CD4-positive, CD25-positive, alpha-beta regulatory T cell (primary cell): Measurements from ENCODE around the gene IGFBP7. TPM values are rescaled to one million over a fixed set of nuclear protein-coding genes. Genes with fewer than 3 reads are reported as not detected.

ENCODE experiments used
- ATAC-seq, 2 donors: fragments of 150-1000 bp; cut with Tn5 transposase; one replicate each; pipeline ENCODE4 v1.10.0; 2021; ENCODE audit warnings: low read depth in 2 of 2, moderate number of reproducible peaks in 2 of 2, moderate library complexity in 1 of 2
- DNase-seq, 3 donors: peaks; one replicate each; pipeline versions ENCODE4 v3.0.0 to v3.0.0-alpha.2; 2012 to 2022; ENCODE audit warnings: mixed read lengths in 1 of 3
- H3K27ac ChIP-seq: one replicate; pipeline ENCODE4 v1.7.0; 2013; ENCODE audit warnings: mild to moderate bottlenecking, low read length; ENCODE audit not compliant: insufficient read depth, poor library complexity, severe bottlenecking
- H3K27me3 ChIP-seq: one replicate; pipeline ENCODE4 v1.7.0; 2013; ENCODE audit warnings: low read length; ENCODE audit not compliant: control insufficient read depth, insufficient read depth
- H3K36me3 ChIP-seq: one replicate; pipeline ENCODE4 v1.7.0; 2013; ENCODE audit warnings: mild to moderate bottlenecking, low read length, moderate library complexity; ENCODE audit not compliant: control insufficient read depth, insufficient read depth
- H3K4me1 ChIP-seq: 2 replicates; pipeline ENCODE4 v1.7.0; 2013; ENCODE audit warnings: mild to moderate bottlenecking, low read length; ENCODE audit not compliant: insufficient read depth, control insufficient read depth, poor library complexity, severe bottlenecking
- H3K4me3 ChIP-seq: one replicate; pipeline ENCODE4 v1.7.0; 2013; ENCODE audit warnings: low read depth, mild to moderate bottlenecking, low read length, moderate library complexity
- H3K9me3 ChIP-seq, 2 experiments: 1 replicate in 1 of 2; 2 replicates in 1 of 2; pipeline ENCODE4 v1.7.0; 2013; ENCODE audit warnings: low read length in 2 of 2, mild to moderate bottlenecking in 1 of 2, moderate library complexity in 1 of 2; ENCODE audit not compliant: control insufficient read depth in 2 of 2
- H3K27ac Mint-ChIP-seq, 3 donors: one replicate each; pipeline ENCODE4 v1.8.0; 2020 to 2022; ENCODE audit warnings: mild to moderate bottlenecking in 3 of 3, mixed read lengths in 3 of 3, moderate library complexity in 2 of 3
- H3K27me3 Mint-ChIP-seq: one replicate; pipeline ENCODE4 v1.8.0; 2022; ENCODE audit warnings: mild to moderate bottlenecking, mixed read lengths
- H3K36me3 Mint-ChIP-seq: one replicate; pipeline ENCODE4 v1.8.0; 2020; ENCODE audit warnings: mixed read lengths
- H3K4me1 Mint-ChIP-seq, 4 donors: one replicate each; pipeline ENCODE4 v1.8.0; 2020 to 2022; ENCODE audit warnings: mixed read lengths in 4 of 4, mild to moderate bottlenecking in 1 of 4
- H3K4me3 Mint-ChIP-seq, 4 donors: one replicate each; pipeline ENCODE4 v1.8.0; 2020 to 2022; ENCODE audit warnings: mild to moderate bottlenecking in 4 of 4, mixed read lengths in 4 of 4, moderate library complexity in 3 of 4
- H3K9me3 Mint-ChIP-seq, 7 donors: one replicate each; pipeline ENCODE4 v1.8.0; 2020 to 2022; ENCODE audit warnings: mixed read lengths in 7 of 7, mild to moderate bottlenecking in 3 of 7, moderate library complexity in 2 of 7
- polyA plus RNA-seq, 4 donors: library from polyadenylated mRNA; unstranded; fragments of 300-500 nt; fragmentation: Illumina TruSeq; gene quantifications; one replicate each; pipeline ENCODE4 v1.2.3, GENCODE V29; 2021
- total RNA-seq: library from RNA; stranded (reverse); gene quantifications from one replicate; pipeline ENCODE4 v1.2.3, GENCODE V29; 2022

The IGFBP7 gene
- total and polyA plus RNA-seq, 5 donors from 2014 or later: 0.15 to 0.91 (median 0.67) TPM; not detected in 2

GRCh38 chr4:57127361-57127760 is 17.2 kb upstream of the IGFBP7 start:
- Histone ChIP-seq H3K27me3 (peaks cover 2% of the 10 kb centered on the region), H3K27ac (no peak overlapping the region), H3K4me1 (no peaks in the 10 kb centered on the region), H3K9me3 (peaks cover 3 to 11% of the 10 kb centered on the region in 2 experiments), H3K4me3 (no peak overlapping the region), H3K36me3 (no peaks in the 10 kb centered on the region)
- peaks cover 0 to 9% (median 5%) of the 10 kb centered on the region in 7 donors for H3K9me3 Mint-ChIP-seq
- H3K36me3 Mint-ChIP-seq: no peaks in the 10 kb centered on the region
- DNase-seq (no peak), ATAC-seq (no peak)
- H3K27me3 Mint-ChIP-seq: peaks cover 5% of the 10 kb centered on the region
- H3K27ac Mint-ChIP-seq: no peak overlapping the region
- no peak overlapping the region for H3K4me3 Mint-ChIP-seq
- no peaks in the 10 kb centered on the region for H3K4me1 Mint-ChIP-seq

GRCh38 chr4:57125996-57126395 is 15.8 kb upstream of the IGFBP7 start:
- H3K4me1 ChIP-seq: no peaks in the 10 kb centered on the region
- H3K27me3 Mint-ChIP-seq: peaks cover 4% of the 10 kb centered on the region
- H3K27ac Mint-ChIP-seq: no peak overlapping the region
- H3K4me1 Mint-ChIP-seq: no peaks in the 10 kb centered on the region
- H3K36me3 Mint-ChIP-seq: no peaks in the 10 kb centered on the region
- no peak overlapping the region for H3K27ac ChIP-seq
- H3K27me3 ChIP-seq: no peaks in the 10 kb centered on the region
- no peaks in the 10 kb centered on the region for H3K36me3 ChIP-seq
- ATAC-seq (no peak), DNase-seq (no peak)
- H3K4me3 Mint-ChIP-seq: no peak overlapping the region
- H3K4me3 ChIP-seq: no peak overlapping the region
- peaks cover 3 to 11% of the 10 kb centered on the region in 2 experiments for H3K9me3 ChIP-seq
- H3K9me3 Mint-ChIP-seq: peaks cover 0 to 9% (median 2%) of the 10 kb centered on the region in 7 donors

GRCh38 chr4:57124145-57124544 is 14.0 kb upstream of the IGFBP7 start:
- Histone ChIP-seq H3K27me3 (no peaks in the 10 kb centered on the region), H3K4me1 (no peaks in the 10 kb centered on the region), H3K9me3 (peaks cover 3 to 11% of the 10 kb centered on the region in 2 experiments), H3K27ac (no peak overlapping the region), H3K4me3 (no peak overlapping the region), H3K36me3 (no peaks in the 10 kb centered on the region)
- Mint-ChIP-seq H3K27me3 (no peaks in the 10 kb centered on the region), H3K27ac (no peak overlapping the region), H3K36me3 (no peaks in the 10 kb centered on the region), H3K9me3 (peaks cover 0 to 9% (median 4%) of the 10 kb centered on the region in 7 donors), H3K4me3 (no peak overlapping the region), H3K4me1 (no peaks in the 10 kb centered on the region)
- ATAC-seq (no peak), DNase-seq (no peak)

GRCh38 chr4:57122959-57123358 is 12.8 kb upstream of the IGFBP7 start:
- H3K4me1 ChIP-seq: no peaks in the 10 kb centered on the region
- H3K36me3 ChIP-seq: no peaks in the 10 kb centered on the region
- no peak overlapping the region for H3K27ac Mint-ChIP-seq
- H3K27me3 ChIP-seq: no peaks in the 10 kb centered on the region
- H3K4me3 ChIP-seq: no peak overlapping the region
- DNase-seq: no peak
- H3K4me1 Mint-ChIP-seq: no peaks in the 10 kb centered on the region
- H3K4me3 Mint-ChIP-seq: no peak overlapping the region
- ATAC-seq: no peak
- H3K27ac ChIP-seq: no peak overlapping the region
- no peaks in the 10 kb centered on the region for H3K36me3 Mint-ChIP-seq
- no peaks in the 10 kb centered on the region for H3K27me3 Mint-ChIP-seq
- peaks cover 3 to 10% of the 10 kb centered on the region in 2 experiments for H3K9me3 ChIP-seq
- peaks cover 0 to 9% (median 4%) of the 10 kb centered on the region in 7 donors for H3K9me3 Mint-ChIP-seq

- Histone ChIP-seq H3K9me3 (no peaks in the 10 kb centered on the region), H3K36me3 (no peaks in the 10 kb centered on the region), H3K4me1 (no peaks in the 10 kb centered on the region), H3K4me3 (no peak overlapping the region), H3K27me3 (no peaks in the 10 kb centered on the region), H3K27ac (no peak overlapping the region)
- no peaks in the 10 kb centered on the region for H3K36me3 Mint-ChIP-seq
- no peaks in the 10 kb centered on the region for H3K4me1 Mint-ChIP-seq
- H3K27ac Mint-ChIP-seq: no peak overlapping the region
- DNase-seq (no peak), ATAC-seq (no peak)
- H3K4me3 Mint-ChIP-seq: no peak overlapping the region
- peaks cover 0 to 6% (median 0%) of the 10 kb centered on the region in 7 donors for H3K9me3 Mint-ChIP-seq
- H3K27me3 Mint-ChIP-seq: peaks cover 7% of the 10 kb centered on the region
Measured at GRCh38 chr4:57119054-57119651, 9.0 kb upstream of the IGFBP7 start.

GRCh38 chr4:57117491-57117890 is 7.3 kb upstream of the IGFBP7 start:
- Mint-ChIP-seq H3K27me3 (peaks cover 23% of the 10 kb centered on the region), H3K27ac (no peak overlapping the region), H3K4me1 (no peaks in the 10 kb centered on the region), H3K4me3 (no peak overlapping the region), H3K36me3 (no peaks in the 10 kb centered on the region), H3K9me3 (peaks cover 0 to 9% (median 0%) of the 10 kb centered on the region in 7 donors)
- ATAC-seq (no peak), DNase-seq (no peak)
- H3K27me3 ChIP-seq: no peaks in the 10 kb centered on the region
- no peaks in the 10 kb centered on the region for H3K36me3 ChIP-seq
- H3K27ac ChIP-seq: no peak overlapping the region
- H3K4me1 ChIP-seq: no peaks in the 10 kb centered on the region
- no peak overlapping the region for H3K4me3 ChIP-seq
- no peaks in the 10 kb centered on the region for H3K9me3 ChIP-seq

- H3K4me3 ChIP-seq: no peak overlapping the region
- no peak overlapping the region for H3K4me3 Mint-ChIP-seq
- peaks cover 0 to 3% (median 2%) of the 10 kb centered on the region in 4 donors for H3K4me1 Mint-ChIP-seq
- H3K9me3 ChIP-seq: no peaks in the 10 kb centered on the region
- DNase-seq (no peak), ATAC-seq (no peak)
- no peaks in the 10 kb centered on the region for H3K36me3 Mint-ChIP-seq
- H3K27ac ChIP-seq: no peak overlapping the region
- no peaks in the 10 kb centered on the region for H3K36me3 ChIP-seq
- peaks cover 34% of the 10 kb centered on the region for H3K27me3 Mint-ChIP-seq
- H3K27me3 ChIP-seq: peaks cover 2% of the 10 kb centered on the region
- no peak overlapping the region for H3K27ac Mint-ChIP-seq
- H3K9me3 Mint-ChIP-seq: peaks cover 0 to 7% (median 0%) of the 10 kb centered on the region in 7 donors
- H3K4me1 ChIP-seq: peaks cover 2% of the 10 kb centered on the region
Measured at GRCh38 chr4:57116245-57116644, 6.1 kb upstream of the IGFBP7 start.

GRCh38 chr4:57114973-57115372 is 4.8 kb upstream of the IGFBP7 start:
- Mint-ChIP-seq H3K4me3 (no peak overlapping the region), H3K27me3 (peaks cover 43% of the 10 kb centered on the region), H3K36me3 (no peaks in the 10 kb centered on the region), H3K9me3 (peaks cover 0 to 6% (median 0%) of the 10 kb centered on the region in 7 donors), H3K4me1 (peaks cover 0 to 12% (median 9%) of the 10 kb centered on the region in 4 donors), H3K27ac (no peak overlapping the region)
- no peak for ATAC-seq
- Histone ChIP-seq H3K9me3 (no peaks in the 10 kb centered on the region), H3K27me3 (peaks cover 2% of the 10 kb centered on the region), H3K4me3 (no peak overlapping the region), H3K27ac (no peak overlapping the region), H3K4me1 (peaks cover 14% of the 10 kb centered on the region), H3K36me3 (no peaks in the 10 kb centered on the region)
- DNase-seq: no peak
